GM21825 (cell line): ENCODE results near the gene EVA1A.

Experiments
- ATAC-seq: cut with Tn5 transposase; IDR thresholded peaks from one replicate; pipeline ENCODE4 v1.9.1; 2021; ENCODE audit warnings: mild to moderate bottlenecking, moderate library complexity; ENCODE audit not compliant: unreplicated experiment

EVA1A gene

DNA sequence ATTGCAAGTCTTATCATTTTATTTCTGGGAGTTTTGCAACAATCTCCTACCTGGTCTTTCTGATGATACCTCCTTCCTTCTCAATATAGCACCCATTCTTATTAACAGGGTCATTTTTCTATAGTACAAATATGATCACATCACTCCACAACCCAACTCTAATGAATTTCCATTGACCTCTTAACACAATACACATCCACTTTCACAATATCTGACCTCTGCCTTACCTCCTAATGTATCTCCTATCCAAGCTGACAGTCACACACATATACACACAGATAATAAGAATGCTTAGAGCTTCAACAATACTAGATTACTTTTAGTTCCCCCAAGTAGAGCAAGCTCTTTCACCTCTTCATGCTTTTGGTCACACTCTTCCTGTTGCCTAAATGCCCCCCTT lies 40.9 kb downstream of the EVA1A start:
- ATAC-seq, result no peak

DNA sequence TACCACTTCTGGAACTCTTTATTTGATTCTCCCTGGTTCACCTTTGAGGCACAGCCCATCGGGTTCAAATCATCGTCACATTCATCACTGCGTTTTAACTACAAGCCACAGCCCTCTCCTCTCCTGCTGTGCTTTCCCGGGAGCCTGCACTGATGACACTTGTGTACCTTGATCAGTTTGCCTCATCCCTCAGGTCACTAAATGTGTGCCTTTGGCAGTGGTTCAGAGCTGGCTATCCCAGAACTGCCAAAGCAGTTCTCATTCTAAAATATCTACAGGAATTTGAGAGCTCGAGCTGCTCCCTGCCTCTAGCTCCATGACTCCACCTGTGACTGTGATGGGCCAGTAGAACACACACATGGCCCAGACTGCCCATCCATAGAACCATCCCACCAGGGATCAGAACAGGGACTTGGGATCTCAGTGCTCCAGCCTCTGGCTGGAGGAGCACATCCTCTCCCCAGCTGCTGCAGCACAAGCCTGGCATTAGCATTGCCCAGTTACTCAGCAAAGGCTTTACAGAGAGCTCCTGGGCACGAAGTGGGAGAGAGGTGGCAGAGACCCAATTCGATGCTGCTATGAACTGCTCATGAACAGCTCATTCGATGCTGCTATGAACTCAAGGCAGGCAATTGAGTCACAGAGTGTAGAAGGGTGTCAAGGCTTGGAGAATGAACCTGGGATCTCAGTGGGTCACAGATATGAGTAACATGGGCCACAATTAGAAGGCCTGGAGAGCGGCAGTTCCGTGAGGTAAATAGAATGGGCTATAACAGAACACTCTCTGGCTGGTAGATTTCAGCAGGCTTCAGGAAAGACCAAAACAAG lies 41.9 kb downstream of the EVA1A start:
- no peak for ATAC-seq

DNA sequence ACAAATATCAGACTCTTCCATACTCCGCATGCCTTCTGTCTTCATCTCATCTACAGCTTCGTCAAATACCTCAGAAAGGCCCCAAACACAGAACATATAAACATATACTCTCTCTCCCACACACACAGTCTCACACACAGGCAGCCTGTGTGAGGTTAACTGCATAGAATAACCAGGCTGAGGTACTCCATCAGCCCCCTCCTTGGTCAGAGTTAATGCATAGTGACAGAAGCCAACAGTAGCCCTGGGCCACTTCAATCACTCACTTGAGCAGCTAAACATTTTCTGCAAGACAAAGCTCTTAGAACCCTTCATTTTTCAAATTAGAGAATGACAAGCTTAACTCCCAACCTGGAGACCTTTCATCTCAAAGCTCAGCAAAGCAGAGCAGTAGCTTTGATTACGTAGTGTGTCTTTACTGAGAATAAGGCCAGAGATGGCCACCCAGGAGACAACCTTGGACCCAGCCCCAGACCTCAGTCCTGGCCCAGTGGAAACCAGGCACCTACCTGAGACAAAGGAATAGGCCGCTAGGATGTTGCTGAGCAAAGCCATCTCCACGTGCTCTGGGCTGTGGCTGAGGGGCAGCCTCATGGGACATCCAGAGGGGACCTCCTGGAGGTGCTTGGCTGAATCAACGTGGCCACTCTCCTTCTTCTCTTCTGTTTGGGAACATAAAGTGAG lies 43.0 kb downstream of the EVA1A start:
- no peak for ATAC-seq

DNA sequence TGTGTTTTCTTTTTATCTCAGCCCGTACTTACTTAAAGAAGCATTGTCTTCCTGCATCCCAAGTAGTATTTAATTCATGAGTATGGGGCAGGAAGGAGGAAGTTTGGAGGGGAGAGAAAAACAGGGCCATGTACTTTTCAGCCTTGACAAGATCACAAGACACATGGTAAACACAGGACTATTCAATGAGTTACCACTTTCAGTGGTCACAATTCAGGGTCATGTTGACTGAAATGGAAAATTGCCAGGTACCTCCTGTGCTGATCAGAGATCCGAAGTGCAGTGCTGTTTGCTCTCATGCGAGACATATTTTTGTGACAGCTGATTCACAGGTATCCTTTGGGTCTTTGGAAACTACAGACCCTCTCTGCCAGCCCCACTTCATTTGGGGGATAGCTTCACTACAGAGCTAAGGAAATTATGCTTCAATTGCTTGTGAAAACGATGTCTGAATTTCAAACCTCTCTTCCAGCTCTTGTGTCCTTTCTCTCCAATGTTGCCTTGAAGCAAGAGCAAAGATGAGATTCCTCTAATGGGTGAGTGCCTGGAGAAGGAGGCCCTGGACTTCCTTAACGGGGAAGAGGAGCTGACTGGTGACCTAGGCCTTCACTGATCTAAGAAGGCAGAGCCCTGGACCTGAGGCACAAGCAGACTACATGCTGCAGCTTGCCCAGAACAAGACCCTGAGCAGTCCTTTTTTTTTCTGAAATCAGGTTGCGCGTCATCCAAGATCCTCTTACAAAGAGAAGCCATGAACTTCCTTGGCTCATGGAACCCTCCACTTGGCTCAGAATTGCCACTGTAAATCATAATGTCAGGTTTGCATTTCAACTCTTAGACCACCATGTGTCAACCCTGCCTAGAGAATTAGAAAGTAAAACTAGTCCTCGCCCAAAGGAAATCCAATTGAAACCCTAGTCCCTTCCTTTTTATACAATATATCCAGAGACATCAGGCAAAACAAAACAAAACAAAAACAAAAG lies 44.1 kb downstream of the EVA1A start:
- ATAC-seq, result no peak

DNA sequence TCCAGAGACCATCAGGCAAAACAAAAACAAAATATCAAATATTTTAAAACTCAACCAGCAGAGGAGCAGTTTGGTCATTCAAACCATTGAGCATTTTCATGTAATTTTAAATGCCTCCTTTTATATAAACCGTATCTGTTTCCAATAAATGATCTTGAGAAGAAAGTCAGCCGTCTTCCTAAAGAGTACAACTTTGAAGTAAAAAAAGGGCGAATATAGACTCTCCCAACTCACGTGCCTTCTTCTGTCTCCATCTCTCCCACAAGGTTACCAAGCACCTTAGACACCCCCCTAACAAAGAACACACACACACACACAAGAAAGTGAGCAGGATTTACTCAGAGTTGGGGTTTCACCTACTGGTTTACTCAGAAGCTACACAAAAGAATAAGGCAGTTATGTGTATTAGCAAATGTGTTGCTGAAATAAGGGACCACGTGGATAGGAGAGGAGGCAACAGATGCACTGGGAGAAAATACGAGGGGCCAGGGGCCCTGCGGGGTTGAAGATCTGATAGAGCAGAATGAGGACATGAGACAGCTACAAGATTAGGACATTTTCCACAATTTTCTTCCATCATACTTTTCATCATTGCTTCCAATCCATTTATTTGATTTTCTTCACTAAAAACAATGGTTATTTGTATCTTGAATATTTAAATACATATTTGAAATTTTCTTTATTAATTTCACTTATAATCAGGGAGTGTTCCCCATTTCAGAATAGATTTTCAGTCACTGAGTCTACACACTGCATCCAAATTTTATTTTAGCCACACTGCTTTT lies 45.0 kb downstream of the EVA1A start:
- ATAC-seq, result no peak

DNA sequence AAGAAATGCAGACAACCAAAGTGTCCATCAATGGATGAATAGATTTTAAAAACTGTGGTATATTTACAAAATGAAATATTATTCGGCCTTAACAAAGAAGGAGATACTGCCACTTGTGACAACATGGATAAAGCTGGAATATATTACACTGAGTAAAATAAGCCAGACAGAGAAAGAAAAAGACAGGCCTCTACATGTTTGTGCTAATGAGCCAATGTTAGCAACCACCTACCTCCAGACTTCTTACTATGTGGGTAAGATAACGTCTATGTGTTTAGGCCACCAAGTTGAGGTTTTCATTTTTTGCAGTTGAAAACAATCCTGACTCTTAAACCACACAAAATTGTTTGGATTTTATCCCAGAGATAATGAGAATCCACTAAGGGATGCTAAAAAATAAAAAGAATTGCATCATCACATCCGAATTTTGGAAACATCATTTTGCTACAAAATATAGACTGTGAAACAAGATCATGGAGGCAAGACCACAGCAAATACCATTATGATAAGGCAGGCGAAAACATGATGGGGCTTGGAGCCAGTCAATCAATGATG lies 47.0 kb downstream of the EVA1A start:
- no peak for ATAC-seq

DNA sequence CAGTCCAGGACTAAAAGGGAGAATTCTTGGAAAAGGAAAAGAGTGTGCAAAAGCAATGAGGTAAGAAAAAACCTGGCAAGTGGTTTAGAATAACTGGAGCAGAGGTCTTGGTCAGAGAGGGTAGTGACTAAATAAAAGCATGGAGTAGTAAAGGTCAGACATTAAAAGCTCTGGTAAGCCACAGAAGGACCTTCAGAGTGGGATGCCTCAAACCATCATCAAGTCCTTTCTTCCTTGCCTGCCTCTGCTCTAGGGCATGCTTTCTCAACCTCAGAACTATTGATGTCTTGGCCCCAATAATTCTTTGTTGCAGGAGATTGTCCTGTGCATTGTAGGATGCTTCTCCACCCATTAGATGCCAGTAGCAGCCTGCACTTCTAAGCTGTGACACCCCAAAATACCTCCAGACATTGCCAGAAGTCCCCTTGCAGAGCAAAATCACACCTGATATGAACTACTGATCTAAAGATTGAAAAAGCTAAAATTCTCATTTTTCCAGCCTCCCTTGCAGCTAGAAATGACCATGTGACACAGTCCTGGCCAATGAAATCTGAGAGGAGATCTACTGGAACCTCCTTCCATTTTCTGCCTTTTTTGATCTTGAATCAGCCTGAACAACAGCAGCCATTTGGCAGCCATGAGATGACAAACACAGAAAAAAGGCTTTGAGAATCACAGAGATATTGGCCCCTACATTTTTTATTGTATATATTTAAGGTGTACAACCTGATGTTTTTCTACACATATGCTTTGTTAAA lies 48.1 kb downstream of the EVA1A start:
- no peak for ATAC-seq

DNA sequence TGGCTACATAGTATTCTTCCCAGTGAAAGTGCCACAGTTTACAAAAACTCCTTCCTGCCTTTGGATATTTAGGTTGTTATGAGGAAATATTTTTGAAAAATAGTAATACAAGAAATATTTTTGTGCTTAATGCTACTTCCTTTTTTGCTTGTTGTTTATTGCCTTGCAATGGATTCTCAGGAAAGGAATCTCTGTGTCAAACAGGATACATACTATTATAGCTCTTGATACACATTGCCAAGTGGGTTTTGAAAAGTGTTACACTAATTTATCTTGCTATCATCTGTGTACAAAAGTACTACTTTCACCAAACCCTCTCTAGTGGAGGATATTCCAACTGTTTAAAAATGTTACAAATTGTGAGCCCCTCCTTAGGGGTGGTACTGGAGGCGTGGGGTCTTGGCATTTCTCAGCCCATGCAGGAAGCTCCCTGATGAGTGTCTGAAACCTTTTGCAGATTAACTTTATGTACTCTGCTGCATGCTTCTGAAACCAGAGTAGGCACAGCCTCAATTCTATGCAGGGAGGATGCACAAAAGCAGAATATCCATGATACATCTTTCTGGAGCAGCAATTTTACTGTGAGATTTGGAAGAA lies 54.5 kb downstream of the EVA1A start:
- no peak for ATAC-seq

DNA sequence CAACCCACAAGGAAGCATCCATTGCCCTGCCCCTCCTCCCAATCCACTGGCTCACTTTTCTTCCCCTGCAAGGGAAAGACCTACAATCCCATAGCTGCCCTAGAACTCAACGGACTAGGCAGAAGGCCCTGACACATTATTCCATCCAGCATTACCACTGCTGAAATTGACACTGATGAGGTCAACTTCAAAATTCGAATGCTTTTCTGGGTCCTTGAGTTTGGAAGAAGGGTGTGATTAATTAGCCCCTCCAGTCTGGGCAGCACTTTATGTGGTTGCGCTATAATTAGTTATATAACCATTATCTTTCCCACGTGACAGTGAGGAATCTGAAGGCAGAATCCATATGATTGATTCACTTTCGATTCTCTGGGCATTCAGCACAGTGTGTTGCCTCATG lies 55.7 kb downstream of the EVA1A start:
- ATAC-seq, result no peak

DNA sequence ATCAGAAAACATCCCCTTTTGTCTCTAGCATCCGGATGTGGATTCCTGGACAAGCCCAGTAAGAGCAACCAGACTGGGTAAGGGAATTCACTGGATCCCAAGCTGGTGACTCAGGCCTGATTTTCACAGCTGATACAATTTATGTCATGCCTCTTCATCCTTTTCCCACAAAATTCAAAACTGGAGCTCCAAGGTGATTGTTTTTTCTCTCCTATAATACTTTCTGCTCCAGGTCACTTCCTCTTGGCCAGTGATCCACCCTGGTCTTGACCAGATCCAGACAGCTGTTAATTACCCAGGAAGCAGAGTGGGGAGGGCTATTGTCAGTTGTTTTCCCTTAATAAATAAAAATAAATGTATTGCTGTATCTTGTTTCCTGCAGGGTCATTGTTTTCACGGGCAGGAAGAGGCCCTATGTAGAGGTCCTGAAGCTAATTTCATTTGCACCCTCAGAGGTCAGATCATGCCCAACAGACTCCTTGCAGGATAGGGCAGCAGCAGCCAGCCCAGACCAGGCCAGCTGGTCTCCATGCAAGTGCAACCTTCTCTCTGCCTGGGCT lies 57.6 kb downstream of the EVA1A start:
- ATAC-seq, result no peak

DNA sequence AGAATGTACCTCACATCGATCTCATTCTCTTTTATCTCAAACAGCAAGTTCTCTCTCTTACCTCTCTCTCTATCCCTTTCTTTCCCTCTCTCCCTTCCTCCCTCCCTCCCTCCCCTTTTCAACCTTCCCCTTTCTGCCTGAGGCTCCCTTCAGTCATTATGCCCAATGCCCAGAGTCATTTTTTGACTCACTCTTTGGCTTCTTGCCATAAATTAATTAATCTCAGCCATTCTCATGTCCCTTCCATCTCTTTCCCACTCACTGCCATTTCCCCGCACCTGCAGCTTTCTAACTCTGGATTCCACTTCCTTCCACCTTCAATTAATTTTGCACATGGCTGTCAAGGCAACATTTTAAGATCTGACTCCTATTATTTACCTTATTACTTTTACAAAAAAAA lies 60.1 kb downstream of the EVA1A start:
- no peak for ATAC-seq

DNA sequence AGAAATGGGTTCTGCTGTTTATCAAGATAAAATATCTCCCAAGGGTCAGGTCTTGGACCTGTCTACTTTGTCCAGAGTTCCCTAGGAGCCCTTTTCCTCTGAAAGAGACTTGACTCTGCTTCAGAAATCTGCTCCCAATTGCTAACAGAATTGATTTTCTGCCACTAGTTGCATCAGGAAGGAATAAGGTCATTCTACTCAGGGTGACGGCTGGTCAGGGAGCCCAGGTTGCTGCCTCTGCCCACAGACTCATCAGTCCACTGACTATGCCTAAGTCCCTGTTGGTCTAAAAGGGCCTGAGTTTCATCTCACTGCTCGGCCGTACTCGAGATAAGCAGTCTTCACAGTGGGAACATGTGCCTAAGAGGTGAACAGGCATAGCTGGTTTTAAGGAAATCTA lies 61.2 kb downstream of the EVA1A start:
- ATAC-seq, result no peak

DNA sequence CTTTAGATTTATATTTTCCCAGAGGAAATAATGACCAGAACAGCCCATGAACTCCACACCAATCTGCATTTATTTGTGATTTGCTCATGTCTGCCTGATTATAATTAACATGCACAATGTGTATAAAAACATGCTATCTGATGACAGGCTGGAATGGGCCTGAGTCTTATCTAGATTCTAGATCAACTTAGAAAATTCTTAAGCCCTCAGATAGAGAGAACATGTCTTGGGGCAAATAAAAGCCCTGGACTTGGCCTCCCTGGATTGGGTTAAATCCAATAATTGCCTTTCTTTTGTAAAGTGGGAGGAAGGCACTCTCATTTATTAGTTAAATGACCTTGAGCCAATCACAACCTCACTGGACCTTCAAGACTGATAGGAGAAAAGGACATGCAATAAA lies 61.8 kb downstream of the EVA1A start:
- ATAC-seq, result no peak

DNA sequence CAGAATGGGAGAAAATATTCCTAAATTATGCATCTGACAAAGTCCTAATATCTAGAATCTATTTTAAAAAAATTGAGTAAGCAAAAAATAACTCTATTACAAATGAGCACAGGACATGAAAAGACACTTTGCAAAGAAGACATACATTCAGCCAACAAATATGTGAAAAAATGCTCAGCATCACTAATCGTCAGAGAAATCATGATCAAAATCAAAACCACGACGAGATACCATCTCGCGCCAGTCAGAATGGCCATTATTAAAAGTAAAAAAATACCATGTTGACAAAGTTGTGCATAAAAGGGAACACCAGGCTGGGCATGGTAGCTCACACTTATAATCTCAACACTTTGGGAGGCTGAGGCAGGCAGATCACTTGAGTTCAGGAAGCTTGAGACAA lies 63.5 kb downstream of the EVA1A start:
- no peak for ATAC-seq

DNA sequence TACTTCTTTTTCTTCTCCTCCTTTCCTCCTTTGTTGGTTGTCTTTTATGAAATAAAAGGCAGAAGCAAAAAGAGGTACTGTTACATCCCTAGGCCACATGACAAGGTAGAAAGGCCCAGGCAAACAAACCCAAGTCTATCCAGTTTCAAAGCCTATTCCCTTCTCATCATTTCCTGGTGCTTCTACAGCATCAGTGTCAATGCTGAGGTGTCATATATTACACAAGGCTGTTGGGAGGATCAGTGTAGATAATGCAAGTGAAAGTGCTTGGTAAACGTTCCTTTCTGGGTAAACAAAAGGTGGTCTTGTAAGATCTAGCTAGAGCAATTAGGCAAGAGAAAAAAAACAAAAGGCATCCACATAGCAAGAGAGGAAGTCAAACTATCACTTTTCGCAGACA lies 64.9 kb downstream of the EVA1A start:
- ATAC-seq, result no peak

DNA sequence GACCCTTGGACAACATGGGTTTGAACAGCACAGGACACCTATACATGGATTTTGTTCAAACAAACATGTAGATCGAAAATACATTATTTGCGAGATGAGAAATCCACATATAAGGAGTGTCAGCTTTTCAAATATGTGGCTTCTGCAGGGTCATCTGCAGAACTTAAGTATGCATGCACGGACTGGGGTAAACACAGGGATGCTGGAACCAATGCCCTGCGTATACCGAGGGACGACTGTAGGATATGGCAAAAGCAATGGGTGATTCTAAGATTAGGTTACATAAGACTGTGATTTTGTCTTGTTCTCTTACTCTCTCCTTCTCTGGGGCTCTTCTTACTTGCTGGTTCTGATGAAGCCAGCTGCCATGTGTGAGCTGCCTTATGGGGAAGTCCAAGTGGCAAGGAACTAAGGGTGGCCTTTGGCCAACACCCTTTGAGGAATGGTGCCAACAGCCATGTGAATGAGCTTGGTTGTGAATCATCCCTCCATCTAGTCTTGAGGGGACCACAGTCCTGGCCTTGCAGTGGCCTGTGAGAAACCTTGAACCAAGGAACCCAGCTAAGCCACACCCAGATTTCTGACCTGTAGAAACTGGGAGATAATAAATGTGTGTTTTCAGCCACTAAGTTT lies 66.5 kb downstream of the EVA1A start:
- ATAC-seq, result no peak

DNA sequence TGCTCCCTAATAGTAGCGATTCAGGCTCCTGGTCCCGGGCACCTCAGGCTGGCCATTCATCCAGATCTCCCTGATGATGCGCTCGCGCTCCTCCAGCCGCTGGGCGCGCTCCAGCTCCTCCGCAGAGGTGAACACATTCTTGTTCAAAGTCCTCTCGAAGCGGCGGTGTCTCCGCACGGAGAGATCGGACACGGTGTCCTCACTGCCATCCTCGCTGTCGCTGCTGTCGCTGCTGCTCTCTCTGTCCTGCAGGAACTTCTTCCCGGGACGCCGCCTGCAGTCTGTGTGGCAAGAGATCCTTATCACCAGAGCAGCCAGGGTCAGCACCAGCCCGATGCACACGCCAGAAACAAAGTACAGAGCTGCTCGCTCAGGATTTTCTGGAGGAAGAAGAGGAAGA lies 67.5 kb downstream of the EVA1A start:
- ATAC-seq, result no peak

DNA sequence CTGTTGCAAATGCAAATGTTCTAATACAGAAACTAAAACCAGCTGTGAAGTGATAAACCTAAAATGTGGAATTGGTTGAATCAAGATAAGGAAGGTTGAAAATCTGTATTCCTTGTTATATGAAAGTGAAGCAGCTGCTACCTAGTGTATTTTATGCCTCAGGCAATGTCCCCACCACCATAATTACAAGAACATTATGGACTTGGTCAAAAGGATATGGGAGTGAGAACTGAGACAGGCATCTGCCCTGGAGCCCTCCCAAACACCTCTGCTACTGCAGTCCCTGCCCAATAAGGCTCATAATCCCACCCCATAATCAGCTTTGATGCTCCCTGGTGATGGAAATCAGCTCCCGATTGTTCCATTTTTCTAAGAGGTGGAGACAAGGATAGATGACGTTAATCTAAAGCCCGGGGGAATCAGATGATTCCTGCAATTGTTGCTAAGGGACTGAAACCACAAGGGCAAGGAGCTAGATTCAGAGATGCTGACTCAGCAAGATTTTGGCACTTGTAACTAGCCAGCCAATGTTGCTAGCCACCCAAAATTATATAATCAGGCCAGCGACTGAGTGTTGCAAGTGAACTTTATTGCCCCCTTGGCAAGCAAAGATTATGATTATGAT lies 69.5 kb downstream of the EVA1A start:
- ATAC-seq, result no peak
